Midbrain (tissue), 1 donor: ENCODE data around the gene USP38.
"Not testable (repeated sequence)": the region's sequence is repeated elsewhere in the genome, so short reads cannot be mapped to it uniquely, and the experiment has no call there.

Source experiments
- DNase-seq: peaks from one replicate; lab custom pipeline; 2025; lab: John Stamatoyannopoulos, UW

USP38 gene, protein sequence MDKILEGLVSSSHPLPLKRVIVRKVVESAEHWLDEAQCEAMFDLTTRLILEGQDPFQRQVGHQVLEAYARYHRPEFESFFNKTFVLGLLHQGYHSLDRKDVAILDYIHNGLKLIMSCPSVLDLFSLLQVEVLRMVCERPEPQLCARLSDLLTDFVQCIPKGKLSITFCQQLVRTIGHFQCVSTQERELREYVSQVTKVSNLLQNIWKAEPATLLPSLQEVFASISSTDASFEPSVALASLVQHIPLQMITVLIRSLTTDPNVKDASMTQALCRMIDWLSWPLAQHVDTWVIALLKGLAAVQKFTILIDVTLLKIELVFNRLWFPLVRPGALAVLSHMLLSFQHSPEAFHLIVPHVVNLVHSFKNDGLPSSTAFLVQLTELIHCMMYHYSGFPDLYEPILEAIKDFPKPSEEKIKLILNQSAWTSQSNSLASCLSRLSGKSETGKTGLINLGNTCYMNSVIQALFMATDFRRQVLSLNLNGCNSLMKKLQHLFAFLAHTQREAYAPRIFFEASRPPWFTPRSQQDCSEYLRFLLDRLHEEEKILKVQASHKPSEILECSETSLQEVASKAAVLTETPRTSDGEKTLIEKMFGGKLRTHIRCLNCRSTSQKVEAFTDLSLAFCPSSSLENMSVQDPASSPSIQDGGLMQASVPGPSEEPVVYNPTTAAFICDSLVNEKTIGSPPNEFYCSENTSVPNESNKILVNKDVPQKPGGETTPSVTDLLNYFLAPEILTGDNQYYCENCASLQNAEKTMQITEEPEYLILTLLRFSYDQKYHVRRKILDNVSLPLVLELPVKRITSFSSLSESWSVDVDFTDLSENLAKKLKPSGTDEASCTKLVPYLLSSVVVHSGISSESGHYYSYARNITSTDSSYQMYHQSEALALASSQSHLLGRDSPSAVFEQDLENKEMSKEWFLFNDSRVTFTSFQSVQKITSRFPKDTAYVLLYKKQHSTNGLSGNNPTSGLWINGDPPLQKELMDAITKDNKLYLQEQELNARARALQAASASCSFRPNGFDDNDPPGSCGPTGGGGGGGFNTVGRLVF

GRCh38 chr4:143184503-143185252, at the start of gene USP38:
USP38 (plus strand) TSS chr4:143184917; CDS start chr4:143185451, 534 bp downstream.
- peak; percentile 95 for DNase-seq

DNA sequence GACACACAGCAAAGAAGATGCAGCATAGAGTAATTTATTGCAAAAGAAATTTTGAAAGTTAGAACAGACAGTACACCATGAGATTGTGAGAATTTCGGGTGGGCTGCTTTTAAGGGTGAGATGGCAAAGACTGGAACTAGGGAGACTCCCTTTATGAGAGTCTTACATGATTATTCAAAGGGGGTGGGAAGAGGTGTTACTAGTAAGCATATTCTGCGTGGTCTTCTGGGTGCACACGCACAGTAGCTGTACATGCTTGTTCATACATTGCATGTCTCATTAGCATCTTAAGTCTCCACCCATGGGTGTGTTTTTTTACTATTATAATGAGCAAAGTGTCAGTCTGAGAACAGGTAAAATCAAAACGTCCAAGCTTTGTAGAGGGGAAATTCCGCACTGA, 49.4 kb upstream of the USP38 start:
- no peak for DNase-seq

DNA sequence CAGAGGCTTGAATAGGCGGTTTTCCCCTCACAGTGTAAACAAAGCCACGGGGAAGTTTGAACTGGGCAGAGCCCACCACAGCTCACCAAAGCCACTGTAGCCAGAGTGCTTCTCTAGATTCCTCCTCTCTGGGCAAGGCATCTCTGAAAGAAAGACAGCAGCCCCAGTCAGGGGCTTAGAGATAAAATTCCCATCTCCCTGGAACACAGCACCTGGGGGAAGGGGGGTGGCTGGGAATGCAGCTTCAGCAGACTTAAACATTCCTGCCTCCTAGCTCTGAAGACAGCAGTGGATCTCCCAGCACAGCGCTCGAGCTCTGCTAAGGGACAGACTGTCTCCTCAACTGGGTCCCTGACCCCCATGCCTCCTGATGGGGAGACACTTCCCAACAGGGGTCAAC, 44.0 kb upstream of the USP38 start:
- DNase-seq, result no peak

DNA sequence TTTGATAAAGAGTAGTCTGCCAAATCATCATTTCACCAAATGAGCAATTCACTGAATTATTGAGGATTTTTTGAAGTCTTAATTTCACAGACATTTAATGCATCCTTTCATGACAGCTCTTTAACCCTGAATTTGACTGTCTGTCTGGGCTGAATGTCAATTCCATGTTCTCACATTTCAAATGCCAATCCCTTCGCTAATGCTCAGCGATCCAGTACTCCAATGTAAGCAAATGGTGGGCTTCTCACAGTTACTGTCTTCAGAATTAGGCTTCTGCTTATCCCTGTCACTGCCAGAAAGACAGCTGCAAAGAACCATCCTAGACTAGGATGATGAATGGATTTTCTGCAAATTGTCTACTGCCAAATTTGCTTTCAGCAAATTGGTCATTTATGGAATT, 36.2 kb upstream of the USP38 start:
- DNase-seq, result no peak

- no peak for DNase-seq
Observed at GRCh38 chr4:143156853-143157252, 27.9 kb upstream of the USP38 start.

DNA sequence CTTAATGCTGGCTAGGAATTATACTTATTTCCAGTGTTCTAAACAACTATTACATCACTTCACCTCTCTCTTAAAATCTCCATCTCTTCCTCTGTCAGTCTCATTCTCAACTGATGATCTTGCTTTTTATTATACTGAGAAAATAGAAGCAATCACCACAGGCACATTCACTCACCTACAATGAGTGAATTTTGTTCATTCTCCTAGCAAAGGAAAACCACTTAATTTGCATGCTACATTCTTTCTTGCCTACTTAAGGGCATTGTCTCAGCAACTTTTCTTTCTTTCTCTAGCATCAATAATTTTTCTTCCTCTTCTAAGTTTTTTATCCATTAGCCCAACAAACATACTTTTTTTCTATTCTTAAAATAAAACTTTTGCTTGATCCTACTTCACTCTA, 21.1 kb upstream of the USP38 start:
- DNase-seq, result no peak

GRCh38 chr4:143166722-143167121, 18.0 kb upstream of the USP38 start:
- DNase-seq, result not testable (repeated sequence)

GRCh38 chr4:143178923-143179322, 5.8 kb upstream of the USP38 start:
- no peak for DNase-seq

GRCh38 chr4:143183513-143184216, 1.1 kb upstream of the USP38 start:
- DNase-seq, result no peak

- DNase-seq, result peak; percentile 80
Observed at GRCh38 chr4:143184217-143184502, 557 bp upstream of the USP38 start.

GRCh38 chr4:143185253-143186107, 763 bp downstream of the USP38 start:
- DNase-seq, result no peak

GRCh38 chr4:143186212-143186611, 1.5 kb downstream of the USP38 start:
- DNase-seq, result no peak

- DNase-seq, result no peak
Observed at GRCh38 chr4:143186649-143187048, 1.9 kb downstream of the USP38 start.

DNA sequence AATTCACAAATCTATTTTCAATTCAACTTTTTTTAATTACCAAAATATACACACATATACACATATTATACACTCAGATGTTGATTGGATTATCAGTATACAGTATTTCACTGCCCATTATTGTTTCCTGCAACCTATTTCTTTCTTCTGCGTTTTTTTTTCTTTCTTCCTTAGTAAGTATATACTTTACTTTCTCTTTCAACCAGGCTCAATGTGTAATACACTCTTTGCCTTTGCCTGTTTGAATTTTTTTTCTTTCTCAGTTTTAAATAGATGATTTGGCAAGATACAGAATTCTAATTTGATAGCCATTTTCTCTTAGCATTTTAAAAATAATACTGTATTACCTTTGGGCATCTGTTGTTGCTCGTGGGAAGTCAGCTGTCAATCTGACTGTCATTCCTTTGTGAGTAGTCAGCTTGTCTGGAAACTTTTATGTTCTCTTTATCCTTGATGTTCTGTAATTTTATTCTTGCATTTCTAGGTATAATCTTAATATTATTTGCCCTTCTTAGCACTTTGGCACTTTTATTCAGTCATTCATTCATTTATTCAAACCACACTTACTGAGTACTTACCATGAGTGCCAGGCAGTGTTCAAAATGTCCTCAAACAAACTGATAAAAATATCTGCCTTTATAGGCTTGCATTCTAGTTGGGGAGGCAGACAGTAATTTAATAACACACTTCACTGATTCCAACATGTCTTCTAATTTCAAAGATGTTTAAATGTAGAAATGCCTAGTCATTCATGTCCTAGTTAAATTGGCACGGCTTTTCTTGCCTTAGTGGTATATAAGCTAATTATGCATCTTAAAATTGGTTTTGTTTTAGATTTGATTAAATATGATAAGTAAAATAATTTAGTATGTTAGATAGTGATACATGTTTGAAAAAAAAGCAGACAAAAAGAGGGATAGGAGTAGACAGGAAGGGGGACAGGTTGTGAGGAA, 3.7 kb downstream of the USP38 start:
- DNase-seq, result no peak

GRCh38 chr4:143189528-143189927, 4.8 kb downstream of the USP38 start:
- no peak for DNase-seq

DNA sequence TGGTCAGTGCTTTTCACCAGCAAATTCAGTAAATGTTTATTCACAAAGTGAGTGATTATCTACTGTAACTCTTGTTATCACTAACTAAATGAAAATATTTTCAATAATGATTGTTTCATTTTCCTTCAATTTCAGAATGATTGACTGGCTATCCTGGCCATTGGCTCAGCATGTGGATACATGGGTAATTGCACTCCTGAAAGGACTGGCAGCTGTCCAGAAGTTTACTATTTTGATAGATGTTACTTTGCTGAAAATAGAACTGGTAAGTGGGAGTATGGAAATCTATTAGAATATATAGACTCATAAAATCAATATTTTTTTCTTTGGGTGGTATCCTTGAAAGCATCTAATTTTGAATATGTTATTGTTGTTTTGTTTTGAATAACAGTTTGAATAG, 10.9 kb downstream of the USP38 start:
- DNase-seq, result no peak

DNA sequence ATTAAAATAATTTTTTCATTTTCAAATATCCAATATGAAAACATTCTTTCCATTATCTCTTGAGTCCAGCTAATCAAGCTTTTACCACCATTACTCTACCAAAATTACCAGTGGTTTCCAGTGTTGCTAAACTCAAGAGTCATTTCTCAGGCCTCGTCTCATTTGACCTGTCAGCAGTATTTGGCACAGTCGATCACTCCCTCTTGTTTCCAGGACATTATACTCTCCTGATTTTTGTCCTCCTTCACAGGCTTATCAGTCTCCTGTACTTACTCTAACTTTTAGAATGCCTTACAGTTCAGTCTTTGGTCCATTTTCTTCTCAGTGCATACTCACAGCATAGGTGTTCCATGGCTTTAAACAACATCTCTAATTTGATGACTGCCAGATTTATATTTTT, 11.6 kb downstream of the USP38 start:
- DNase-seq, result no peak

DNA sequence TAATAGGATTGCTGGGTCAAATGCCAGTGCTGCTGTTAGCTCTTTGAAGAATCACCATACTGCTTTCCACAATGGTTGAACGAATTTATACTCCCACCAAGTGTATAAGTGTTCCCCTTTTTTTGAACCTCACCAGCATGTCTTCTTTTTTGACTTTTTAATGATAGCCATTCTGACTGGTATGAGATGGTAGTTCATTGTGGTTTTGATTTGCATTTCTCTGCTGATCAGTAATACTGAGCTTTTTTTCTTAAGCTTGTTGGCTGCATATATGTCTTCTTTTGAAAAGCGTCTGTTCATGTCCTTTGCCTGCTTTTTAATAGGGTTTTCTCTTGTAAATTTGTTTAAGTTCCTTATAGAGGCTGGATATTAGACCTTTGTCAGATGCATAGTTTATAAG, 14.8 kb downstream of the USP38 start:
- DNase-seq, result no peak

DNA sequence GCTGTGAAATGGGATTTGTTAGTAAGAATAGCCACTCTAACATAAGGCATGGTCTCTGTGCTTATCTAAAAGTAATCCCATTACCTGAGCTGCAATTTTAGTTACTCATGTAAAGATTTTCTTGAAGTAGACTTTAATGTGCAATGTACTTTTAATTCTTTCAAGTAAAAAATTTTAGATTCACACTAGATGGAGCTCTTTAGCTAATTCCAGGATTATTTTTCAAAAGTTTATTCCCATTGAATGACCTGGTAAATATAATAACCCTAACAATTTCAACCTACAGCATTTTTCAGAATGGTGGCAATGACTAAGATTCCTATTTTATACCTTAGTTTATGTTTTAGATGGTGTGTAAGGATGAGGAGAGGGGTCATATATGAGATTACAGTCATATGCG, 18.1 kb downstream of the USP38 start:
- DNase-seq, result peak; percentile 11
